ENCODE measurements around the gene CRISP2. TPM values are rescaled to one million over a fixed set of nuclear protein-coding genes. Genes with fewer than 3 reads are reported as not detected.

Gene CRISP2
- total and polyA plus RNA-seq, 2 donors (not counting 1 experiment from before 2014, with no cell fraction given): not detected

DNA sequence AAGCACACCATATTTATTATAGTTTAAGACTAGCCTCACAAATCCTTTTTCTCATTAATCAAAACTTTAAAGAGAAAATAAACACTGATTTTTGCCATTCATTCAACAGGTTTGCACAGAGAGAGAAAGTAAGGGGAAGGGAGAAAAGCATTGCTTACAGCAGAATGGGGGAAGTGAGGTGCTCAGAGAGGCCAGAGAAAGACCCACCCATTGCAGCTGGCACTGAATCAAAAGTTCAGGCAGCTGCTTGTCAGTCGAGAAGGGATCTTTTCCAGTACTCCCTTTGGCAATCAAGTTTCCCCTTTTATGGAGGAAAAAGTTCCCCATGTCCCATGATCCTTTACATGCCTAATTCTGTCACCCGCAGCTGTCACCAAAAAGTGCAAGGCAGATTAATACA, 8.0 kb upstream of the CRISP2 start:
- H3K4me3 ChIP-seq (replicated peaks in 1 of 4; ENCODE audit: control extremely low read depth in 1 of 4, insufficient read depth in 1 of 4, low read depth in 3 of 4, low read length in 4 of 4): no peak overlapping the region
- H3K27me3 ChIP-seq (ENCODE audit: control insufficient read depth, insufficient read depth, low read length): no peaks in the 10 kb centered on the region
- H3K4me1 ChIP-seq (ENCODE audit: control insufficient read depth, extremely low read depth, insufficient read depth, low read length): no peaks in the 10 kb centered on the region
- TF ChIP-seq EZH2 (IDR thresholded peaks at IDR 0.05; ENCODE audit: low read length, missing control alignments): no peak
- TF ChIP-seq, protein P1, sequence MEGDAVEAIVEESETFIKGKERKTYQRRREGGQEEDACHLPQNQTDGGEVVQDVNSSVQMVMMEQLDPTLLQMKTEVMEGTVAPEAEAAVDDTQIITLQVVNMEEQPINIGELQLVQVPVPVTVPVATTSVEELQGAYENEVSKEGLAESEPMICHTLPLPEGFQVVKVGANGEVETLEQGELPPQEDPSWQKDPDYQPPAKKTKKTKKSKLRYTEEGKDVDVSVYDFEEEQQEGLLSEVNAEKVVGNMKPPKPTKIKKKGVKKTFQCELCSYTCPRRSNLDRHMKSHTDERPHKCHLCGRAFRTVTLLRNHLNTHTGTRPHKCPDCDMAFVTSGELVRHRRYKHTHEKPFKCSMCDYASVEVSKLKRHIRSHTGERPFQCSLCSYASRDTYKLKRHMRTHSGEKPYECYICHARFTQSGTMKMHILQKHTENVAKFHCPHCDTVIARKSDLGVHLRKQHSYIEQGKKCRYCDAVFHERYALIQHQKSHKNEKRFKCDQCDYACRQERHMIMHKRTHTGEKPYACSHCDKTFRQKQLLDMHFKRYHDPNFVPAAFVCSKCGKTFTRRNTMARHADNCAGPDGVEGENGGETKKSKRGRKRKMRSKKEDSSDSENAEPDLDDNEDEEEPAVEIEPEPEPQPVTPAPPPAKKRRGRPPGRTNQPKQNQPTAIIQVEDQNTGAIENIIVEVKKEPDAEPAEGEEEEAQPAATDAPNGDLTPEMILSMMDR (conservative IDR thresholded peaks at IDR 0.05 in 1 of 2, IDR thresholded peaks at IDR 0.05 in 1 of 2; ENCODE audit: low read depth in 1 of 2, low read length in 2 of 2): no peak
- DNase-seq (ENCODE audit: low read depth in 2 of 2): no peak
- H3K9me3 ChIP-seq (ENCODE audit: control insufficient read depth, insufficient read depth, low read depth, low read length): no peaks in the 10 kb centered on the region
- no peaks in the 10 kb centered on the region for H3K79me2 ChIP-seq (ENCODE audit: control insufficient read depth, insufficient read depth, low read length)
- H4K20me1 ChIP-seq (ENCODE audit: control insufficient read depth, extremely low read depth, insufficient read depth, low read length): no peaks in the 10 kb centered on the region
- no peaks in the 10 kb centered on the region for H3K36me3 ChIP-seq (ENCODE audit: control insufficient read depth, insufficient read depth, low read length)
- no peak overlapping the region for H3K9ac ChIP-seq (ENCODE audit: insufficient read depth, low read length)
- no peak overlapping the region for H2AFZ ChIP-seq (ENCODE audit: low read length)
- no peak overlapping the region for H3K27ac ChIP-seq (ENCODE audit: insufficient read depth, low read length)
- H3K4me2 ChIP-seq (ENCODE audit: extremely low read depth, insufficient read depth, low read length): no peak overlapping the region

DNA sequence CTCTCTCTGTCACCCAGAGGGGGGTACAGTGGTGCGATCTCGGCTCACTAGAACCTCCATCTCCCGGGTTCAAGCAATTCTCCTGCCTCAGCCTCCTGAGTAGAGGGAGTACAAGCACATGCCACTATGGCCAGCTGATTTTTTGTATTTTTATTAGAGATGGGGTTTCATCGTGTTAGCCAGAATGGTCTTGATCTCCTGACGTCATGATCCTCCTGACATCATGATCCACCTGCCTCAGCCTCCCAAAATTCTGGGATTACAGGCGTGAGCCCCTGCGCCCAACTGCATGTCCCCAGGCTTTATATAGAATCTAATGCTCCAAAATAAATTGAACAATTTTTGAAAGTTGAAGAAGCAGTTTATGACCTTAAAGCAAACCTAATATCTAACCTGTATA, 7.0 kb upstream of the CRISP2 start:
- no peak overlapping the region for H3K9ac ChIP-seq (ENCODE audit: insufficient read depth, low read length)
- H4K20me1 ChIP-seq (ENCODE audit: control insufficient read depth, extremely low read depth, insufficient read depth, low read length): no peaks in the 10 kb centered on the region
- H3K9me3 ChIP-seq (ENCODE audit: control insufficient read depth, insufficient read depth, low read depth, low read length): no peaks in the 10 kb centered on the region
- H3K79me2 ChIP-seq (ENCODE audit: control insufficient read depth, insufficient read depth, low read length): no peaks in the 10 kb centered on the region
- H3K4me2 ChIP-seq (ENCODE audit: extremely low read depth, insufficient read depth, low read length): no peak overlapping the region
- no peaks in the 10 kb centered on the region for H3K36me3 ChIP-seq (ENCODE audit: control insufficient read depth, insufficient read depth, low read length)
- H2AFZ ChIP-seq (ENCODE audit: low read length): no peak overlapping the region
- H3K4me3 ChIP-seq (replicated peaks in 1 of 4; ENCODE audit: control extremely low read depth in 1 of 4, insufficient read depth in 1 of 4, low read depth in 3 of 4, low read length in 4 of 4): no peak overlapping the region
- no peaks in the 10 kb centered on the region for H3K4me1 ChIP-seq (ENCODE audit: control insufficient read depth, extremely low read depth, insufficient read depth, low read length)
- DNase-seq (ENCODE audit: low read depth in 2 of 2): no peak
- H3K27me3 ChIP-seq (ENCODE audit: control insufficient read depth, insufficient read depth, low read length): no peaks in the 10 kb centered on the region
- no peak for TF ChIP-seq EZH2 (IDR thresholded peaks at IDR 0.05; ENCODE audit: low read length, missing control alignments)
- TF ChIP-seq, protein P1 (conservative IDR thresholded peaks at IDR 0.05 in 1 of 2, IDR thresholded peaks at IDR 0.05 in 1 of 2; ENCODE audit: low read depth in 1 of 2, low read length in 2 of 2): no peak
- no peak overlapping the region for H3K27ac ChIP-seq (ENCODE audit: insufficient read depth, low read length)

DNA sequence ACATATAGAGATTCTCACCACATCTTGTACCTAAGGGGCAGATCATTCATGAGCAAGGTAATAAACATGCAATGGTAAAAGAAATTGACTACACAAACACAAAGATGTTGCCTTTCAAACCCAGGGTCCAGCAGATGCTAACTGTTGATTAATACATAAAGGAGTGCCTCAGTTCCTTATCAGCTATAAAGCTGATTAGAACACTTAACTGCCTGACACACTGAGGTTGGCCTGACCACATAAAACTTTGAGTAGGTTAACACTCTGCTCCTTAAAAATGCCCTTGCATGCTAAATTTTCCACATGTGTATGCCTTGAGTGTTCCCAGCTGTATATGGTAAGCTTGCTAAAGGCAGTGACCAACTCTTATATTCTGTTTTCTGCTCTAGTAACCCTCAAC, 14.9 kb downstream of the CRISP2 start:
- H3K4me1 ChIP-seq (ENCODE audit: control insufficient read depth, extremely low read depth, insufficient read depth, low read length): no peaks in the 10 kb centered on the region
- H3K9me3 ChIP-seq (ENCODE audit: control insufficient read depth, insufficient read depth, low read depth, low read length): no peaks in the 10 kb centered on the region
- DNase-seq (ENCODE audit: low read depth in 2 of 2): no peak
- H3K79me2 ChIP-seq (ENCODE audit: control insufficient read depth, insufficient read depth, low read length): no peaks in the 10 kb centered on the region
- H3K4me2 ChIP-seq (ENCODE audit: extremely low read depth, insufficient read depth, low read length): no peak overlapping the region
- H4K20me1 ChIP-seq (ENCODE audit: control insufficient read depth, extremely low read depth, insufficient read depth, low read length): no peaks in the 10 kb centered on the region
- no peak overlapping the region for H3K4me3 ChIP-seq (replicated peaks in 1 of 4; ENCODE audit: control extremely low read depth in 1 of 4, insufficient read depth in 1 of 4, low read depth in 3 of 4, low read length in 4 of 4)
- H3K9ac ChIP-seq (ENCODE audit: insufficient read depth, low read length): no peak overlapping the region
- no peak overlapping the region for H3K27ac ChIP-seq (ENCODE audit: insufficient read depth, low read length)
- H3K27me3 ChIP-seq (ENCODE audit: control insufficient read depth, insufficient read depth, low read length): no peaks in the 10 kb centered on the region
- TF ChIP-seq EZH2 (IDR thresholded peaks at IDR 0.05; ENCODE audit: low read length, missing control alignments): no peak
- TF ChIP-seq, protein P1 (conservative IDR thresholded peaks at IDR 0.05 in 1 of 2, IDR thresholded peaks at IDR 0.05 in 1 of 2; ENCODE audit: low read depth in 1 of 2, low read length in 2 of 2): no peak
- H2AFZ ChIP-seq (ENCODE audit: low read length): no peak overlapping the region
- no peaks in the 10 kb centered on the region for H3K36me3 ChIP-seq (ENCODE audit: control insufficient read depth, insufficient read depth, low read length)
